Subcutaneous abdominal adipose tissue (tissue), 5 donors: Measurements from ENCODE around the gene ULK1.

Experiments
- H3K27ac ChIP-seq: one replicate; pipeline ENCODE4 v1.7.0; 2013; ENCODE audit warnings: low read depth, mild to moderate bottlenecking, inconsistent platforms, low read length, moderate library complexity
- H3K27me3 ChIP-seq, 5 donors: one replicate each; pipeline ENCODE4 v1.7.0; 2013; ENCODE audit warnings: low read length in 5 of 5, inconsistent platforms in 1 of 5; ENCODE audit not compliant: control insufficient read depth in 5 of 5, insufficient read depth in 4 of 5
- H3K36me3 ChIP-seq, 5 donors: one replicate each; pipeline ENCODE4 v1.7.0; 2013; ENCODE audit warnings: low read length in 5 of 5; ENCODE audit not compliant: control insufficient read depth in 5 of 5, insufficient read depth in 5 of 5
- H3K4me1 ChIP-seq, 5 donors: one replicate each; pipeline ENCODE4 v1.7.0; 2013; ENCODE audit warnings: low read length in 5 of 5, mild to moderate bottlenecking in 3 of 5, moderate library complexity in 1 of 5; ENCODE audit not compliant: control insufficient read depth in 5 of 5, insufficient read depth in 5 of 5
- H3K4me3 ChIP-seq, 5 donors: one replicate each; pipeline ENCODE4 v1.7.0; 2013; ENCODE audit warnings: low read length in 5 of 5, low read depth in 1 of 5
- H3K9ac ChIP-seq, 5 donors: one replicate each; pipeline ENCODE4 v1.7.0; 2013; ENCODE audit warnings: low read length in 5 of 5, mild to moderate bottlenecking in 4 of 5, moderate library complexity in 3 of 5
- H3K9me3 ChIP-seq, 5 donors: one replicate each; pipeline ENCODE4 v1.7.0; 2013; ENCODE audit warnings: low read length in 5 of 5; ENCODE audit not compliant: control insufficient read depth in 5 of 5
- donor health status: healthy.
- donor health status: healthy.
- donor health status: healthy.
- donor health status: healthy.
- donor health status: healthy.

ULK1 gene

GRCh38 chr12:131901431-131902331, 7.3 kb downstream of the ULK1 start:
- H3K36me3 ChIP-seq: peaks cover 0 to 23% (median 6%) of the 10 kb centered on the region in 5 donors
- H3K9ac ChIP-seq: peak overlapping the region in 1 of 5 donors; percentile 30
- no peaks in the 10 kb centered on the region for H3K27me3 ChIP-seq
- H3K27ac ChIP-seq: no peak overlapping the region
- H3K9me3 ChIP-seq: no peaks in the 10 kb centered on the region
- peaks cover 3 to 41% (median 29%) of the 10 kb centered on the region in 5 donors for H3K4me1 ChIP-seq
- peak overlapping the region in 2 of 5 donors; percentile 28 to 36 for H3K4me3 ChIP-seq

- no peaks in the 10 kb centered on the region for H3K9me3 ChIP-seq
- no peaks in the 10 kb centered on the region for H3K27me3 ChIP-seq
- peak overlapping the region in 1 of 5 donors; percentile 30 for H3K9ac ChIP-seq
- peaks cover 3 to 33% (median 22%) of the 10 kb centered on the region in 5 donors for H3K4me1 ChIP-seq
- H3K4me3 ChIP-seq: no peak overlapping the region
- peaks cover 0 to 25% (median 12%) of the 10 kb centered on the region in 5 donors for H3K36me3 ChIP-seq
- H3K27ac ChIP-seq: no peak overlapping the region
Observed at GRCh38 chr12:131902332-131903241, 8.2 kb downstream of the ULK1 start.

GRCh38 chr12:131903270-131904255, 9.1 kb downstream of the ULK1 start:
- no peak overlapping the region for H3K4me3 ChIP-seq
- no peak overlapping the region for H3K27ac ChIP-seq
- H3K9ac ChIP-seq: no peak overlapping the region
- no peaks in the 10 kb centered on the region for H3K27me3 ChIP-seq
- H3K4me1 ChIP-seq: peaks cover 3 to 33% (median 19%) of the 10 kb centered on the region in 5 donors
- H3K36me3 ChIP-seq: peaks cover 0 to 26% (median 13%) of the 10 kb centered on the region in 5 donors
- no peaks in the 10 kb centered on the region for H3K9me3 ChIP-seq

- H3K36me3 ChIP-seq: peaks cover 0 to 33% (median 21%) of the 10 kb centered on the region in 5 donors
- H3K27me3 ChIP-seq: no peaks in the 10 kb centered on the region
- no peak overlapping the region for H3K9ac ChIP-seq
- peaks cover 3 to 33% (median 19%) of the 10 kb centered on the region in 5 donors for H3K4me1 ChIP-seq
- H3K4me3 ChIP-seq: no peak overlapping the region
- no peak overlapping the region for H3K27ac ChIP-seq
- no peaks in the 10 kb centered on the region for H3K9me3 ChIP-seq
Observed at GRCh38 chr12:131904346-131904745, 9.9 kb downstream of the ULK1 start.

GRCh38 chr12:131905081-131905629, 10.7 kb downstream of the ULK1 start:
- H3K36me3 ChIP-seq: peaks cover 0 to 42% (median 29%) of the 10 kb centered on the region in 5 donors
- no peak overlapping the region for H3K4me3 ChIP-seq

GRCh38 chr12:131905630-131906091, 11.2 kb downstream of the ULK1 start:
- Histone ChIP-seq H3K36me3 (peaks cover 0 to 42% (median 34%) of the 10 kb centered on the region in 5 donors), H3K4me1 (peaks cover 3 to 29% (median 19%) of the 10 kb centered on the region in 5 donors), H3K9ac (peak overlapping the region in 1 of 5 donors; percentile 52), H3K27me3 (no peaks in the 10 kb centered on the region), H3K27ac (no peak overlapping the region), H3K4me3 (no peak overlapping the region), H3K9me3 (no peaks in the 10 kb centered on the region)

More at GRCh38 chr12:131905081-131905629, 10.7 kb downstream of the ULK1 start:
- Histone ChIP-seq H3K9ac (peak overlapping the region in 1 of 5 donors; percentile 52), H3K27me3 (no peaks in the 10 kb centered on the region), H3K27ac (no peak overlapping the region), H3K4me1 (peaks cover 3 to 33% (median 19%) of the 10 kb centered on the region in 5 donors), H3K9me3 (no peaks in the 10 kb centered on the region)

GRCh38 chr12:131907379-131908091, 13.1 kb downstream of the ULK1 start:
- Histone ChIP-seq H3K9me3 (no peaks in the 10 kb centered on the region), H3K9ac (no peak overlapping the region), H3K27me3 (no peaks in the 10 kb centered on the region), H3K4me1 (peaks cover 0 to 25% (median 16%) of the 10 kb centered on the region in 5 donors), H3K27ac (no peak overlapping the region), H3K36me3 (peaks cover 0 to 61% (median 52%) of the 10 kb centered on the region in 5 donors), H3K4me3 (no peak overlapping the region)

GRCh38 chr12:131908092-131909080, 14.0 kb downstream of the ULK1 start:
- no peaks in the 10 kb centered on the region for H3K27me3 ChIP-seq
- no peaks in the 10 kb centered on the region for H3K9me3 ChIP-seq
- no peak overlapping the region for H3K9ac ChIP-seq
- H3K4me1 ChIP-seq: peaks cover 0 to 22% (median 13%) of the 10 kb centered on the region in 5 donors
- no peak overlapping the region for H3K4me3 ChIP-seq
- H3K36me3 ChIP-seq: peaks cover 0 to 69% (median 59%) of the 10 kb centered on the region in 5 donors
- no peak overlapping the region for H3K27ac ChIP-seq
